Fibroblast of lung (primary cell): ENCODE measurements around the gene SPATA7.

Source experiments
- EZH2 ChIP-seq: IDR thresholded peaks from 2 replicates; pipeline ENCODE4 v1.5.1; 2012; ENCODE audit warnings: low read length, control low read depth, mild to moderate bottlenecking; ENCODE audit errors: missing control alignments
- TF ChIP-seq, protein P1 (sequence below), 2 donors: IDR thresholded peaks in 1 of 2; conservative IDR thresholded peaks in 1 of 2; 1 replicate in 1 of 2; 2 replicates in 1 of 2; pipeline ENCODE4 v1.5.1; 2011 to 2012; ENCODE audit warnings: low read length in 2 of 2, control low read depth in 1 of 2, inconsistent platforms in 1 of 2, low read depth in 1 of 2, mild to moderate bottlenecking in 1 of 2

DNA sequence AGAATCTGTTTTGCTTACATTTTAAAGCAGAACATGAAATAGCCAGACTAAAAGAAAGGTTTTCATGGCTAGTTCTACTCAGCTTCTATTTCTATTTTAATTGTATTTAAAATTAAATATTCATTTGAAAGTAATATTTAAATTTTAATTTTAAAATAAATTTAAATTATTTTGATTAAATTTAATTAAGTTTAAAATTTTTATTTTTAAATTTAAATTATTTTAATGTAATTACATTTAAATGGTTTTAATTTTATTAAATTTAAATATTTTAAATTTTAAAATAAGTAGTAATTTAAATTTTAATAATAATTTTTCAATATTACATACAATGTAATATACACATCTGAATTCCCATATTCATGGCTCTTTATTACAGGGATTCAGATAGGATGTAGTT is 45.1 kb upstream of the SPATA7 start:
- TF ChIP-seq, protein P1, sequence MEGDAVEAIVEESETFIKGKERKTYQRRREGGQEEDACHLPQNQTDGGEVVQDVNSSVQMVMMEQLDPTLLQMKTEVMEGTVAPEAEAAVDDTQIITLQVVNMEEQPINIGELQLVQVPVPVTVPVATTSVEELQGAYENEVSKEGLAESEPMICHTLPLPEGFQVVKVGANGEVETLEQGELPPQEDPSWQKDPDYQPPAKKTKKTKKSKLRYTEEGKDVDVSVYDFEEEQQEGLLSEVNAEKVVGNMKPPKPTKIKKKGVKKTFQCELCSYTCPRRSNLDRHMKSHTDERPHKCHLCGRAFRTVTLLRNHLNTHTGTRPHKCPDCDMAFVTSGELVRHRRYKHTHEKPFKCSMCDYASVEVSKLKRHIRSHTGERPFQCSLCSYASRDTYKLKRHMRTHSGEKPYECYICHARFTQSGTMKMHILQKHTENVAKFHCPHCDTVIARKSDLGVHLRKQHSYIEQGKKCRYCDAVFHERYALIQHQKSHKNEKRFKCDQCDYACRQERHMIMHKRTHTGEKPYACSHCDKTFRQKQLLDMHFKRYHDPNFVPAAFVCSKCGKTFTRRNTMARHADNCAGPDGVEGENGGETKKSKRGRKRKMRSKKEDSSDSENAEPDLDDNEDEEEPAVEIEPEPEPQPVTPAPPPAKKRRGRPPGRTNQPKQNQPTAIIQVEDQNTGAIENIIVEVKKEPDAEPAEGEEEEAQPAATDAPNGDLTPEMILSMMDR (conservative IDR thresholded peaks at IDR 0.05 in 1 of 2, IDR thresholded peaks at IDR 0.05 in 1 of 2; ENCODE audit: low read depth in 1 of 2, low read length in 2 of 2): no peak
- no peak for TF ChIP-seq EZH2
